Neural cell (in vitro differentiated cells): ENCODE data around the gene CPNE4.

Experiments
- MXI1 ChIP-seq: fragments of 450-650 bp; conservative IDR thresholded peaks from 2 replicates; pipeline ENCODE4 v1.6.1; 2014; ENCODE audit warnings: antibody characterized with exemption, mild to moderate bottlenecking; ENCODE audit not compliant: poor library complexity, severe bottlenecking
- TF ChIP-seq, protein P1 (sequence below): fragments of 450-650 bp; IDR thresholded peaks from 2 replicates; pipeline ENCODE4 v1.5.1; 2014; ENCODE audit warnings: antibody characterized with exemption, mild to moderate bottlenecking, moderate library complexity; ENCODE audit not compliant: poor library complexity, severe bottlenecking

DNA sequence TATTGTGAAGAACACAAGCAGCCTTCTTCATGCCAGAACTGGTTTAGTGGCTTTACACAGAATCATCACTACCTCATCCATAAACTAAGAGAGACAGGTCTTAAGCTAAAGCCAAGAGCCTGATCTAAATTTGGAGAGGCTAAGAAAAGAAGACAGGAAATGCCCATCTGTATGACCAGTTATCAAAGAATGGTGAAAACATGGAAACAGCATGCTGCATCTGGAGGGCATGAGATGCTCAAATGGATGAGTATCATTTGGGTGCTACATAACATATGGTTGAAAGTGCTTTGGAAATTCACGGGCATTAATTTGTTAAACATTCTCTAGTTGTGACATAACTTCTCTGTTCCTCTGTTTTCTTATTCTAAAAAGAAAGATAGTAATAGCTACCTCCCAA, 112.5 kb downstream of the CPNE4 start:
- TF ChIP-seq, protein P1, sequence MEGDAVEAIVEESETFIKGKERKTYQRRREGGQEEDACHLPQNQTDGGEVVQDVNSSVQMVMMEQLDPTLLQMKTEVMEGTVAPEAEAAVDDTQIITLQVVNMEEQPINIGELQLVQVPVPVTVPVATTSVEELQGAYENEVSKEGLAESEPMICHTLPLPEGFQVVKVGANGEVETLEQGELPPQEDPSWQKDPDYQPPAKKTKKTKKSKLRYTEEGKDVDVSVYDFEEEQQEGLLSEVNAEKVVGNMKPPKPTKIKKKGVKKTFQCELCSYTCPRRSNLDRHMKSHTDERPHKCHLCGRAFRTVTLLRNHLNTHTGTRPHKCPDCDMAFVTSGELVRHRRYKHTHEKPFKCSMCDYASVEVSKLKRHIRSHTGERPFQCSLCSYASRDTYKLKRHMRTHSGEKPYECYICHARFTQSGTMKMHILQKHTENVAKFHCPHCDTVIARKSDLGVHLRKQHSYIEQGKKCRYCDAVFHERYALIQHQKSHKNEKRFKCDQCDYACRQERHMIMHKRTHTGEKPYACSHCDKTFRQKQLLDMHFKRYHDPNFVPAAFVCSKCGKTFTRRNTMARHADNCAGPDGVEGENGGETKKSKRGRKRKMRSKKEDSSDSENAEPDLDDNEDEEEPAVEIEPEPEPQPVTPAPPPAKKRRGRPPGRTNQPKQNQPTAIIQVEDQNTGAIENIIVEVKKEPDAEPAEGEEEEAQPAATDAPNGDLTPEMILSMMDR, result no peak
- TF ChIP-seq MXI1, result no peak
